ENCODE results near the gene LTBP1. TPM values are rescaled to one million over a fixed set of nuclear protein-coding genes. Genes with fewer than 3 reads are reported as not detected.

LTBP1 gene
- total and polyA plus RNA-seq, 2 of the 13 experiments (the other 11 are each of a cell fraction or from before 2014, with no cell fraction given): 0.12 to 0.22 TPM

DNA sequence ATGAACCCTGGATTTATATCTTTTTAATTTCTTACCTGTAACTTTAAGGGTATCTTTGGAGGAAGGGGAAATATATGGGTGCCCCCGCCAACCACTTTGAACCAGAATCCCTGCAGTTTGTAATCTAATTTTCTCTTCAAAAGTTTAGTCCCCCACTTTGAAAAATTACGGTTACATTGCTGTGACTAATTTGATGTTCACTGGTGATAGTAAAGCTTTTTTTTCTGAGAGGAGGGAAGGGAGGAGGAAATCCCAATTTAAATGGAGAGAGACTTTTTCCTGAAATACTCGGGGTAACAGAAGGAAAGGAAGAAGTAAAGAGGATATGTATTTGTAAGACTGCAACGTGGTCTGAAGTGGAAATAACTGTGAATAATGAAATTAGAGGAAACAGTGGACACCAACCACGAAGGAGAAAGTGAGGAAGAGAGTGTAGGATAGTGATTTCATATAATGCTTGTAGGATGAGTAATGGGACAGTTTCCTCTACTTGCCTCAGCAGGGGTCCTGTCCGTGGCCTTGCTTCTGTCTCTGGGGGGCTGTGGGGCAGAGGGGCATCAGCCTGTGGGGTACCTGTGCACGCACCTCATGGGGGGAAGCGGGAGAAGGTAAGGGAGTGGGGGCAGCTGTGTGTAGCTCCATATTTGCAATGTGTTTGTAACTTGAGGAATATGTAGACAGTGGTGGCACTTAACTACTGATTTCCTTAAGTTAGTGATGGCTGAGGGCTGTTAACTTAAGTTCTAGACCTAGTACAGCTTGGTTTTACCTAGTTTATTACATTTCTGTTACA, 161.1 kb downstream of the LTBP1 start:
- FAIRE-seq: no peak
- 4% methylated on average over 8 of the region's 8 CpGs for WGBS (ENCODE audit: low lambda C conversion rate)
- intact Hi-C loops (cut with micrococcal nuclease; ENCODE audit: unreplicated experiment) (no loop called here), in situ Hi-C loops (cut with HindIII; ENCODE audit: extremely low pct_ligation_motif_present, low pct_unique_long_range_greater_than_20kb) (no loop called here)
- no peaks in the 10 kb centered on the region for H3K79me2 ChIP-seq (ENCODE audit: insufficient read depth, low read length)
- BruUV-seq (replicated peaks): no TSS peak
- DNase-seq (ENCODE audit: low spot score): no peak
- H3K9me3 ChIP-seq (ENCODE audit: low read length): no peaks in the 10 kb centered on the region
- H3K9ac ChIP-seq (ENCODE audit: insufficient read depth, low read depth, low read length): no peak overlapping the region
- no peak for ATAC-seq
- no peaks in the 10 kb centered on the region for H4K20me1 ChIP-seq (ENCODE audit: insufficient read depth, low read length)
- no peaks in the 10 kb centered on the region for H3K36me3 ChIP-seq (replicated peaks in 1 of 2; ENCODE audit: control insufficient read depth in 1 of 2, insufficient read depth in 2 of 2, low read length in 2 of 2)
- no peak overlapping the region for H3K4me3 ChIP-seq (replicated peaks in 1 of 3; ENCODE audit: insufficient read depth in 1 of 3, low read depth in 2 of 3, low read length in 3 of 3)
- ChIA-PET POLR2A (no interaction called here), CTCF (ENCODE audit: low intra/inter-chr PET ratio, low total read pairs) (no interaction called here)
- no peak overlapping the region for H3K27ac ChIP-seq (ENCODE audit: extremely low read length, insufficient read depth, low read length)
- H3K4me2 ChIP-seq (ENCODE audit: low read depth, low read length): no peak overlapping the region
- peaks cover 0 to 2% of the 10 kb centered on the region in 2 experiments; a peak in 1 of 5 replicates for H3K27me3 ChIP-seq (ENCODE audit: control insufficient read depth in 1 of 2, insufficient read depth in 2 of 2, low read length in 2 of 2)
- H2AFZ ChIP-seq (ENCODE audit: low read length): no peak overlapping the region
- H3K4me1 ChIP-seq (ENCODE audit: insufficient read depth, low read length): no peaks in the 10 kb centered on the region
- no peak for TF ChIP-seq ZNF570 (CRISPR knock-in tag; IDR thresholded peaks at IDR 0.05; ENCODE audit: borderline replicate concordance)
- TF ChIP-seq, protein P1, sequence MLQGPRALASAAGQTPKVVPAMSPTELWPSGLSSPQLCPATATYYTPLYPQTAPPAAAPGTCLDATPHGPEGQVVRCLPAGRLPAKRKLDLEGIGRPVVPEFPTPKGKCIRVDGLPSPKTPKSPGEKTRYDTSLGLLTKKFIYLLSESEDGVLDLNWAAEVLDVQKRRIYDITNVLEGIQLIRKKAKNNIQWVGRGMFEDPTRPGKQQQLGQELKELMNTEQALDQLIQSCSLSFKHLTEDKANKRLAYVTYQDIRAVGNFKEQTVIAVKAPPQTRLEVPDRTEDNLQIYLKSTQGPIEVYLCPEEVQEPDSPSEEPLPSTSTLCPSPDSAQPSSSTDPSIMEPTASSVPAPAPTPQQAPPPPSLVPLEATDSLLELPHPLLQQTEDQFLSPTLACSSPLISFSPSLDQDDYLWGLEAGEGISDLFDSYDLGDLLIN (CRISPR knock-in tag; IDR thresholded peaks at IDR 0.05; ENCODE audit: borderline replicate concordance): no peak
- TF ChIP-seq, protein P2, sequence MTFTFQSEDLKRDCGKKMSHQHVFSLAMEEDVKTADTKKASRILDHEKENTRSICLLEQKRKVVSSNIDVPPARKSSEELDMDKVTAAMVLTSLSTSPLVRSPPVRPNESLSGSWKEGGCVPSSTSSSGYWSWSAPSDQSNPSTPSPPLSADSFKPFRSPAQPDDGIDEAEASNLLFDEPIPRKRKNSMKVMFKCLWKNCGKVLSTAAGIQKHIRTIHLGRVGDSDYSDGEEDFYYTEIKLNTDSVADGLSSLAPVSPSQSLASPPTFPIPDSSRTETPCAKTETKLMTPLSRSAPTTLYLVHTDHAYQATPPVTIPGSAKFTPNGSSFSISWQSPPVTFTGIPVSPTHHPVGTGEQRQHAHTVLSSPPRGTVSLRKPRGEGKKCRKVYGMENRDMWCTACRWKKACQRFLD (CRISPR knock-in tag; IDR thresholded peaks at IDR 0.05; ENCODE audit: borderline replicate concordance): no peak
- TF ChIP-seq HNF4G (IDR thresholded peaks at IDR 0.05; ENCODE audit: borderline replicate concordance, low read depth, low read length): no peak
- no peak for TF ChIP-seq HNF4G (CRISPR knock-in tag; IDR thresholded peaks at IDR 0.05; ENCODE audit: borderline replicate concordance, low read depth)
- TF ChIP-seq, protein P3, sequence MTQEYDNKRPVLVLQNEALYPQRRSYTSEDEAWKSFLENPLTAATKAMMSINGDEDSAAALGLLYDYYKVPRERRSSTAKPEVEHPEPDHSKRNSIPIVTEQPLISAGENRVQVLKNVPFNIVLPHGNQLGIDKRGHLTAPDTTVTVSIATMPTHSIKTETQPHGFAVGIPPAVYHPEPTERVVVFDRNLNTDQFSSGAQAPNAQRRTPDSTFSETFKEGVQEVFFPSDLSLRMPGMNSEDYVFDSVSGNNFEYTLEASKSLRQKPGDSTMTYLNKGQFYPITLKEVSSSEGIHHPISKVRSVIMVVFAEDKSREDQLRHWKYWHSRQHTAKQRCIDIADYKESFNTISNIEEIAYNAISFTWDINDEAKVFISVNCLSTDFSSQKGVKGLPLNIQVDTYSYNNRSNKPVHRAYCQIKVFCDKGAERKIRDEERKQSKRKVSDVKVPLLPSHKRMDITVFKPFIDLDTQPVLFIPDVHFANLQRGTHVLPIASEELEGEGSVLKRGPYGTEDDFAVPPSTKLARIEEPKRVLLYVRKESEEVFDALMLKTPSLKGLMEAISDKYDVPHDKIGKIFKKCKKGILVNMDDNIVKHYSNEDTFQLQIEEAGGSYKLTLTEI (CRISPR knock-in tag; conservative IDR thresholded peaks at IDR 0.05): no peak
- no peak for TF ChIP-seq ZNF20 (CRISPR knock-in tag; IDR thresholded peaks at IDR 0.05)
- TF ChIP-seq MYNN (CRISPR knock-in tag; IDR thresholded peaks at IDR 0.05; ENCODE audit: low read depth): no peak
- TF ChIP-seq, protein P4, sequence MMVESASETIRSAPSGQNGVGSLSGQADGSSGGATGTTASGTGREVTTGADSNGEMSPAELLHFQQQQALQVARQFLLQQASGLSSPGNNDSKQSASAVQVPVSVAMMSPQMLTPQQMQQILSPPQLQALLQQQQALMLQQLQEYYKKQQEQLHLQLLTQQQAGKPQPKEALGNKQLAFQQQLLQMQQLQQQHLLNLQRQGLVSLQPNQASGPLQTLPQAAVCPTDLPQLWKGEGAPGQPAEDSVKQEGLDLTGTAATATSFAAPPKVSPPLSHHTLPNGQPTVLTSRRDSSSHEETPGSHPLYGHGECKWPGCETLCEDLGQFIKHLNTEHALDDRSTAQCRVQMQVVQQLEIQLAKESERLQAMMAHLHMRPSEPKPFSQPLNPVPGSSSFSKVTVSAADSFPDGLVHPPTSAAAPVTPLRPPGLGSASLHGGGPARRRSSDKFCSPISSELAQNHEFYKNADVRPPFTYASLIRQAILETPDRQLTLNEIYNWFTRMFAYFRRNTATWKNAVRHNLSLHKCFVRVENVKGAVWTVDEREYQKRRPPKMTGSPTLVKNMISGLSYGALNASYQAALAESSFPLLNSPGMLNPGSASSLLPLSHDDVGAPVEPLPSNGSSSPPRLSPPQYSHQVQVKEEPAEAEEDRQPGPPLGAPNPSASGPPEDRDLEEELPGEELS (CRISPR knock-in tag; IDR thresholded peaks at IDR 0.05): no peak
- TF ChIP-seq ZNF432 (CRISPR knock-in tag; IDR thresholded peaks at IDR 0.05; ENCODE audit: borderline replicate concordance): no peak
- TF ChIP-seq ZFAT (CRISPR knock-in tag; conservative IDR thresholded peaks at IDR 0.05): no peak
- TF ChIP-seq ZNF33B (CRISPR knock-in tag; IDR thresholded peaks at IDR 0.05): no peak
- no peak for TF ChIP-seq PAWR (CRISPR knock-in tag; IDR thresholded peaks at IDR 0.05; ENCODE audit: borderline replicate concordance)
- TF ChIP-seq NBN (conservative IDR thresholded peaks at IDR 0.05): no peak
- TF ChIP-seq ZNF337 (CRISPR knock-in tag; IDR thresholded peaks at IDR 0.05; ENCODE audit: borderline replicate concordance, low read depth): no peak
- TF ChIP-seq ZBTB3 (CRISPR knock-in tag; IDR thresholded peaks at IDR 0.05; ENCODE audit: borderline replicate concordance, low read depth): no peak
- TF ChIP-seq FOXC1 (CRISPR knock-in tag; IDR thresholded peaks at IDR 0.05; ENCODE audit: borderline replicate concordance): no peak
- TF ChIP-seq HNRNPL (IDR thresholded peaks at IDR 0.05; ENCODE audit: low read depth, low read length): no peak
- TF ChIP-seq ZNF792 (CRISPR knock-in tag; IDR thresholded peaks at IDR 0.05): no peak

Measured in HepG2 (cell line).